Femur (tissue), 1 donor: ENCODE results near the gene HSP90AB1.

ENCODE experiments used
- DNase-seq: peaks from one replicate; pipeline ENCODE4 v3.0.0-alpha.2; 2017

The HSP90AB1 gene

GRCh38 chr6:44246663-44247337, at the start of gene HSP90AB1:
TSS of gene HSP90AB1 (plus strand) at chr6:44247101. CDS start at chr6:44248630, 1,529 bp downstream.
- peak; percentile 97 for DNase-seq

GRCh38 chr6:44198684-44199083, 48.2 kb upstream of the HSP90AB1 start:
- DNase-seq, result no peak

GRCh38 chr6:44199883-44200282, 47.0 kb upstream of the HSP90AB1 start:
- no peak for DNase-seq

- DNase-seq, result no peak
These were observed 45.7 kb upstream of the HSP90AB1 start for GRCh38 chr6:44201200-44201599.

- DNase-seq, result no peak
These were observed 45.1 kb upstream of the HSP90AB1 start for GRCh38 chr6:44201638-44202303.

GRCh38 chr6:44202332-44202971, 44.4 kb upstream of the HSP90AB1 start:
- DNase-seq, result no peak

GRCh38 chr6:44202972-44203750, 43.7 kb upstream of the HSP90AB1 start:
- no peak for DNase-seq

GRCh38 chr6:44203955-44204354, 42.9 kb upstream of the HSP90AB1 start:
- no peak for DNase-seq

- no peak for DNase-seq
These were observed 38.9 kb upstream of the HSP90AB1 start for GRCh38 chr6:44207966-44208365.

- DNase-seq, result no peak
These were observed 35.6 kb upstream of the HSP90AB1 start for GRCh38 chr6:44211284-44211683.

- no peak for DNase-seq
These were observed 32.6 kb upstream of the HSP90AB1 start for GRCh38 chr6:44214307-44214706.

- peak; percentile 79 for DNase-seq
These were observed 30.1 kb upstream of the HSP90AB1 start, which contains the start of gene MYMX for GRCh38 chr6:44216677-44217331. TSS of gene MYMX (plus strand) at chr6:44216926. CDS start at chr6:44217472, 546 bp downstream.

- peak; percentile 79 for DNase-seq
These were observed 29.4 kb upstream of the HSP90AB1 start for GRCh38 chr6:44217332-44218143.

GRCh38 chr6:44219053-44219814, 27.7 kb upstream of the HSP90AB1 start:
- DNase-seq, result peak; percentile 93

GRCh38 chr6:44219815-44220784, 26.8 kb upstream of the HSP90AB1 start:
- no peak for DNase-seq

GRCh38 chr6:44220913-44221290, 26.0 kb upstream of the HSP90AB1 start:
- no peak for DNase-seq

GRCh38 chr6:44221291-44221960, 25.5 kb upstream of the HSP90AB1 start:
- DNase-seq, result peak; percentile 93

GRCh38 chr6:44221961-44222335, 25.0 kb upstream of the HSP90AB1 start:
- DNase-seq, result no peak
